H1 (cell line): ENCODE measurements around the gene CHRNA9. TPM values are rescaled to one million over a fixed set of nuclear protein-coding genes. Genes with fewer than 3 reads are reported as not detected.

Experiments used
- CTCF ChIA-PET: fragments of 300-600 bp; sonication (Branson Sonifier 250); formaldehyde crosslinking; loops from one replicate; lab custom pipeline; 2021; ENCODE audit not compliant: partially characterized antibody; lab: Charles Lee
- POLR2A ChIA-PET: fragments of 300-600 bp; sonication (Branson Sonifier 250); formaldehyde crosslinking; loops from one replicate; lab custom pipeline; 2021; ENCODE audit warnings: inconsistent platforms; ENCODE audit not compliant: partially characterized antibody; lab: Charles Lee
- DNase-seq, 2 experiments: peaks; one replicate each; pipeline versions ENCODE4 v3.0.0 to v3.0.0-alpha.2; 2010 to 2022; ENCODE audit warnings: low spot score in 2 of 2, low read depth in 1 of 2, mixed read lengths in 1 of 2
- FAIRE-seq: peaks from 2 replicates; lab custom pipeline; 2011; peaks lifted over from hg19 to GRCh38; lab: Jason Lieb, UNC
- H2AFZ ChIP-seq: 2 replicates; pipeline ENCODE4 v1.8.1; 2012; ENCODE audit warnings: low read length, inconsistent platforms
- H2AK5ac ChIP-seq: 2 replicates; pipeline ENCODE4 v1.6.1; 2013; ENCODE audit warnings: low read depth, low read length
- H2BK120ac ChIP-seq: replicated peaks from 2 replicates; pipeline ENCODE3; 2013; ENCODE audit warnings: low read depth, low read length, inconsistent platforms
- H2BK12ac ChIP-seq: 2 replicates; pipeline ENCODE4 v1.6.1; 2013; ENCODE audit warnings: low read depth, low read length
- H2BK15ac ChIP-seq: 2 replicates; pipeline ENCODE4 v1.6.1; 2013; ENCODE audit warnings: low read length
- H2BK20ac ChIP-seq: 2 replicates; pipeline ENCODE4 v1.6.1; 2013; ENCODE audit warnings: low read length
- H2BK5ac ChIP-seq: 2 replicates; pipeline ENCODE4 v1.6.1; 2013; ENCODE audit warnings: low read depth, low read length
- H3K14ac ChIP-seq: 2 replicates; pipeline ENCODE4 v1.6.1; 2013; ENCODE audit warnings: inconsistent platforms; ENCODE audit not compliant: insufficient read length
- H3K18ac ChIP-seq: 2 replicates; pipeline ENCODE4 v1.6.1; 2013; ENCODE audit warnings: low read length; ENCODE audit errors: extremely low read depth
- H3K23ac ChIP-seq: 2 replicates; pipeline ENCODE4 v1.6.1; 2013; ENCODE audit warnings: inconsistent platforms; ENCODE audit not compliant: insufficient read length
- H3K23me2 ChIP-seq: 2 replicates; pipeline ENCODE4 v1.6.1; 2013; ENCODE audit warnings: low read depth, low read length
- H3K27ac ChIP-seq: 2 replicates; pipeline ENCODE4 v1.6.1; 2011; ENCODE audit warnings: low read depth, low read length, inconsistent platforms
- H3K27me3 ChIP-seq, 4 experiments: replicated peaks in 1 of 4; 1 replicate in 1 of 4; 2 replicates in 3 of 4; pipeline versions ENCODE4 v1.6.1 to v1.8.1; 2011 to 2013; ENCODE audit warnings: low read length in 3 of 4, mild to moderate bottlenecking in 3 of 4, inconsistent platforms in 2 of 4, mixed read lengths in 2 of 4, moderate library complexity in 1 of 4; ENCODE audit not compliant: control insufficient read depth in 3 of 4, insufficient read depth in 3 of 4; ENCODE audit errors: extremely low read depth in 1 of 4
- H3K36me3 ChIP-seq, 4 experiments: 2 replicates each; pipeline versions ENCODE4 v1.6.1 to v1.8.1; 2011 to 2013; ENCODE audit warnings: mild to moderate bottlenecking in 4 of 4, low read length in 3 of 4, moderate library complexity in 2 of 4, control low read depth in 1 of 4, inconsistent platforms in 1 of 4; ENCODE audit not compliant: insufficient read depth in 4 of 4, control insufficient read depth in 2 of 4
- H3K4ac ChIP-seq: replicated peaks from 2 replicates; pipeline ENCODE3; 2013; ENCODE audit warnings: low read length, low read depth, mixed read lengths, inconsistent platforms; ENCODE audit not compliant: insufficient read length
- H3K4me1 ChIP-seq, 4 experiments: replicated peaks in 1 of 4; 1 replicate in 1 of 4; 2 replicates in 3 of 4; pipeline versions ENCODE4 v1.6.1 to v1.8.1; 2011 to 2013; ENCODE audit warnings: low read length in 3 of 4, inconsistent platforms in 2 of 4, mixed read lengths in 1 of 4; ENCODE audit not compliant: insufficient read depth in 4 of 4, control insufficient read depth in 3 of 4
- H3K4me2 ChIP-seq, 2 experiments: 2 replicates each; pipeline versions ENCODE4 v1.6.1 to v1.8.1; 2011 to 2013; ENCODE audit warnings: low read depth in 2 of 2, low read length in 2 of 2, control low read depth in 1 of 2, inconsistent platforms in 1 of 2, mild to moderate bottlenecking in 1 of 2; ENCODE audit not compliant: insufficient read depth in 1 of 2
- H3K4me3 ChIP-seq, 4 experiments: fragments of 200-600, 300-600 bp in 1 of 4; sonication (generic), shearing (Covaris generic), sonication (Bioruptor Twin) in 1 of 4; 2 replicates each; pipeline versions ENCODE4 v1.5.1 to v1.8.1; 2011 to 2016; ENCODE audit warnings: low read length in 4 of 4, low read depth in 3 of 4, control low read depth in 2 of 4, inconsistent platforms in 2 of 4, mild to moderate bottlenecking in 2 of 4, mixed read lengths in 1 of 4, moderate library complexity in 1 of 4; ENCODE audit not compliant: insufficient read depth in 2 of 4; ENCODE audit errors: extremely low read depth in 1 of 4
- H3K56ac ChIP-seq: replicated peaks from 2 replicates; pipeline ENCODE3; 2013; ENCODE audit warnings: low read depth, mild to moderate bottlenecking, mixed read lengths, low read length, inconsistent platforms; ENCODE audit not compliant: insufficient read length
- H3K79me1 ChIP-seq: 2 replicates; pipeline ENCODE4 v1.6.1; 2013; ENCODE audit warnings: low read depth, low read length, control low read depth
- H3K79me2 ChIP-seq, 2 experiments: 2 replicates each; pipeline versions ENCODE4 v1.6.1 to v1.8.1; 2012 to 2013; ENCODE audit warnings: low read length in 2 of 2, mild to moderate bottlenecking in 2 of 2, inconsistent platforms in 1 of 2; ENCODE audit not compliant: insufficient read depth in 2 of 2, control insufficient read depth in 1 of 2
- H3K9ac ChIP-seq, 4 experiments: replicated peaks in 1 of 4; 1 replicate in 1 of 4; 2 replicates in 3 of 4; pipeline versions ENCODE4 v1.6.1 to v1.8.1; 2011 to 2013; ENCODE audit warnings: low read depth in 3 of 4, low read length in 3 of 4, control low read depth in 2 of 4, mild to moderate bottlenecking in 2 of 4, moderate library complexity in 2 of 4, inconsistent platforms in 1 of 4; ENCODE audit errors: extremely low read depth in 1 of 4
- H3K9me3 ChIP-seq, 2 experiments: 2 replicates each; pipeline versions ENCODE4 v1.6.1 to v1.8.1; 2012 to 2013; ENCODE audit warnings: mild to moderate bottlenecking in 2 of 2, moderate library complexity in 2 of 2, control low read depth in 1 of 2, inconsistent platforms in 1 of 2, low read depth in 1 of 2, low read length in 1 of 2, mixed read lengths in 1 of 2; ENCODE audit not compliant: insufficient read depth in 2 of 2
- H4K20me1 ChIP-seq, 2 experiments: replicated peaks in 1 of 2; 2 replicates each; pipeline versions ENCODE3 to v1.8.1; 2011 to 2013; ENCODE audit warnings: inconsistent platforms in 2 of 2, low read length in 2 of 2, mild to moderate bottlenecking in 1 of 2; ENCODE audit not compliant: insufficient read depth in 2 of 2, control insufficient read depth in 1 of 2
- H4K5ac ChIP-seq: 2 replicates; pipeline ENCODE4 v1.6.1; 2013; ENCODE audit warnings: low read length, low read depth, mixed read lengths, inconsistent platforms; ENCODE audit not compliant: insufficient read length
- H4K8ac ChIP-seq: 2 replicates; pipeline ENCODE4 v1.8.0; 2013; ENCODE audit warnings: mild to moderate bottlenecking, moderate library complexity, low read length, inconsistent platforms; ENCODE audit not compliant: insufficient read depth; ENCODE audit errors: extremely low read depth
- H4K91ac ChIP-seq: replicated peaks from 2 replicates; pipeline ENCODE3; 2013; ENCODE audit warnings: low read length, mixed read lengths, inconsistent platforms; ENCODE audit not compliant: insufficient read length
- BRCA1 ChIP-seq: IDR thresholded peaks from 2 replicates; pipeline ENCODE4 v1.6.1; 2012; ENCODE audit warnings: low read depth, low read length, improper control_type of control experiment
- GABPA ChIP-seq: IDR thresholded peaks from 2 replicates; pipeline ENCODE4 v1.6.1; 2011; ENCODE audit warnings: mild to moderate bottlenecking, low read length, moderate library complexity, borderline replicate concordance; ENCODE audit not compliant: insufficient read depth
- JUN ChIP-seq: IDR thresholded peaks from 2 replicates; pipeline ENCODE4 v1.6.1; 2011; ENCODE audit warnings: low read depth, mild to moderate bottlenecking, improper control_type of control experiment, low read length
- NRF1 ChIP-seq: IDR thresholded peaks from 2 replicates; pipeline ENCODE4 v1.6.1; 2011; ENCODE audit warnings: mild to moderate bottlenecking, low read depth, low read length, improper control_type of control experiment
- SP2 ChIP-seq: IDR thresholded peaks from 2 replicates; pipeline ENCODE4 v1.6.1; 2012; ENCODE audit warnings: mild to moderate bottlenecking, low read length, inconsistent platforms
- WGBS, 2 experiments: shearing (Covaris generic) in 1 of 2; methylation state at CpG; one replicate each; pipeline versions ENCODE4 v1.1.6 to v1.1.7; 2013 to 2015; ENCODE audit warnings: low lambda C conversion rate in 2 of 2, mixed read lengths in 2 of 2, inconsistent platforms in 1 of 2, low coverage in 1 of 2, missing lambda C conversion rate in 1 of 2; ENCODE audit not compliant: insufficient replicate concordance in 2 of 2, insufficient coverage in 1 of 2, insufficient read length in 1 of 2; ENCODE audit errors: extremely low coverage in 1 of 2, missing lambda C conversion rate in 1 of 2; 5-methylcytosine and 5-hydroxymethylcytosine counted together
- polyA plus RNA-seq, 7 experiments: library from polyadenylated mRNA; depleted of rRNA in 3 of 7; stranded (reverse) in 5 of 7; unstranded in 2 of 7; fragments of >200 nt in 5 of 7; fragments of 200-250 nt in 2 of 7; gene quantifications; 1 replicate in 5 of 7; 2 replicates in 1 of 7; 4 replicates in 1 of 7; pipeline versions ENCODE4 v1.2.1 to v1.2.3, GENCODE V29; 2011 to 2013; ENCODE audit warnings: missing spikeins in 2 of 7, mixed read lengths in 2 of 7
- total RNA-seq: library from RNA; stranded (reverse); fragmentation: NEBNext Ultra II Directional; extraction: Animal tissue kit (Norgen Biotek cat#: 25700); gene quantifications from 2 replicates; pipeline ENCODE4 v1.2.1, GENCODE V29; 2021
- TF ChIP-seq, protein P1 (sequence below): IDR thresholded peaks from 2 replicates; pipeline ENCODE4 v1.6.1; 2012; ENCODE audit warnings: inconsistent platforms

The CHRNA9 gene
- total and polyA plus RNA-seq, 2 of the 8 experiments (the other 6 are each of a cell fraction or from before 2014, with no cell fraction given) = 1.4 to 3.3 TPM

DNA sequence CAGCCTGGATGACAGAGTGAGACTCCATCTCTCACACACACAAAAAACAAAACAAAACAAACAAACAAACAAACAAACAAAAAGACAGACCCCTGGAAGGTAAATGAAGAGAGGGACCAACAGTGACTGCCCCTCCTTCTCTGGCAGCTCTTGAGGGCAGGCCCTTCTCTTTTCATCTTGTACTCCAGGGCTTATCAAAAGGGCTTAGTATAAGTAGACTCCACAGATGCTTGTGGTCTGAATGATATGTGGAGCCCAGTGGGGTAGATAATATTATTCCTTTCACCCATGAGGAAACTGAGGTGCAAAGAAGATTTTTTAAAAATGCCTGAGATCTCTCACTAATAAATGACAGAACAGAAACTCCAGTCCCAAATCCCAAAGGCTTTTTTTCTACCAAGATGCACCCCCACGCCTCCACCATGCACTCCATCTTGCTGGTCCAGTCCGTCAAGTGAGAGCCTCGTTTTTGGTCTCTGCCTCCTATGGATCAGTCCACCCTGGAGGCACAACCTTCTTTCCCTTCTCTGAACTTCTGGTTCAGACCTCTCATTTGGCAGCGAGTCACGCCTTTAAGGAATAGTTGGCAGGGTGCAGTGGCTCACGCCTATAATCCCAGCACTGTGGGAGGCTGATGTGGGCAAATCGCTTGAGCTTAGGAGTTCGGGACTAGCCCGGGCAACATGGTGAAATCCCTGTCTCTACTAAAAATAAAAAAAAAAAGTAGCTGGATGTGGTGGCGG, 17.0 kb upstream of the CHRNA9 start:
- no peak overlapping the region for H3K27ac ChIP-seq
- no peak overlapping the region for H2AFZ ChIP-seq
- no peak overlapping the region for H3K14ac ChIP-seq
- no peaks in the 10 kb centered on the region for H3K79me1 ChIP-seq
- no peak for FAIRE-seq
- H4K20me1 ChIP-seq = no peaks in the 10 kb centered on the region
- no peak overlapping the region for H4K5ac ChIP-seq
- no peaks in the 10 kb centered on the region for H3K9me3 ChIP-seq
- no peaks in the 10 kb centered on the region for H3K23me2 ChIP-seq
- no peak overlapping the region for H2BK5ac ChIP-seq
- no peaks in the 10 kb centered on the region for H3K79me2 ChIP-seq
- H3K9ac ChIP-seq = no peak overlapping the region
- H2BK15ac ChIP-seq = no peak overlapping the region
- no peak overlapping the region for H3K4me3 ChIP-seq
- DNase-seq = no peak
- no peaks in the 10 kb centered on the region for H3K36me3 ChIP-seq
- no peak overlapping the region for H3K56ac ChIP-seq
- no peak overlapping the region for H2BK120ac ChIP-seq
- CTCF ChIA-PET = interaction anchor here (0.5 to 5.4 kb wide), 37 partner anchors 7 to 1043 kb away, joined by 3 to 65 read pairs (median 5); partner anchors contain the start of gene CHRNA9
- no peak overlapping the region for H3K4ac ChIP-seq
- peaks cover 0 to 1% (median 0%) of the 10 kb centered on the region in 4 experiments; a peak in 1 of 7 replicates for H3K27me3 ChIP-seq
- no peak overlapping the region; a peak in 1 of 4 replicates for H3K4me2 ChIP-seq
- H3K18ac ChIP-seq = no peak overlapping the region
- peaks cover 4 to 9% (median 6%) of the 10 kb centered on the region in 4 experiments; a peak in 6 of 7 replicates for H3K4me1 ChIP-seq
- H2BK12ac ChIP-seq = no peak overlapping the region
- H4K91ac ChIP-seq = no peak overlapping the region
- WGBS, 2 experiments = 93% methylated on average over 10 of the region's 10 CpGs; no CpG with 5 or more reads in 1 of the 2 experiments
- no peak overlapping the region for H3K23ac ChIP-seq
- POLR2A ChIA-PET = interaction anchor here (0.6 to 1.6 kb wide), 4 partner anchors 17 to 620 kb away, joined by 3 to 7 read pairs (median 4); partner anchors contain the start of genes CHRNA9, N4BP2 and UBE2K
- TF ChIP-seq GABPA = no peak
- no peak for TF ChIP-seq BRCA1
- TF ChIP-seq NRF1 = no peak
- TF ChIP-seq SP2 = no peak
- TF ChIP-seq JUN = no peak
- TF ChIP-seq, protein P1, sequence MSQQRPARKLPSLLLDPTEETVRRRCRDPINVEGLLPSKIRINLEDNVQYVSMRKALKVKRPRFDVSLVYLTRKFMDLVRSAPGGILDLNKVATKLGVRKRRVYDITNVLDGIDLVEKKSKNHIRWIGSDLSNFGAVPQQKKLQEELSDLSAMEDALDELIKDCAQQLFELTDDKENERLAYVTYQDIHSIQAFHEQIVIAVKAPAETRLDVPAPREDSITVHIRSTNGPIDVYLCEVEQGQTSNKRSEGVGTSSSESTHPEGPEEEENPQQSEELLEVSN = no peak
- H4K8ac ChIP-seq = no peak overlapping the region
- no peak overlapping the region for H2AK5ac ChIP-seq
- no peak overlapping the region for H2BK20ac ChIP-seq
